ENCODE measurements around the gene ACTL7B. TPM values are rescaled to one million over a fixed set of nuclear protein-coding genes. Genes with fewer than 3 reads are reported as not detected.

ACTL7B gene
- total and polyA plus RNA-seq, 2 of the 8 experiments (the other 6 are each of a cell fraction or from before 2014, with no cell fraction given) = not detected

DNA sequence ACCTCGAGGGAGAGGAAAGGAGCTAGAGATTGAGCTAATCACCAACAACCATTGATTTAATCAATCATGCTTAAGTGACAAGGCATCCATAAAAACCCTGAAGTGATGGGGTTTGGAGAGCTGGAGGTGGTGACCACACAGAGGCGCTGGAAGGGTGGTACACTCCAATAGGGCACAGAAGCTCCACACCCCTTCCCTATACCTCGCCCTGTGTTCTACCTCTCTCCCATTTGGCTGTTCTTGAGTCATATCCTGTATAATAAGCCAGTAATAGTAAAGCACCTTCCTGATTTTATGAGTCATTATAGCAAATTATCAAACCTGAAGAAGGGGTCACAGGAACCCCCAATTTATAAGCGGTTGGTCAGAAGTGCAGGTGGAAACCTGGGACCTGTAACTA, 18.3 kb downstream of the ACTL7B start:
- no peak for FAIRE-seq
- Histone ChIP-seq H3K4me2 (ENCODE audit: insufficient read depth in 1 of 2, low read depth in 2 of 2, low read length in 2 of 2) (no peak overlapping the region), H3K4me1 (replicated peaks in 1 of 4; ENCODE audit: control insufficient read depth in 3 of 4, insufficient read depth in 4 of 4, low read length in 3 of 4) (peaks cover 0 to 2% (median 0%) of the 10 kb centered on the region in 4 experiments; a peak in 1 of 7 replicates)

More for the DNA sequence above, 18.3 kb downstream of the ACTL7B start:
- no peaks in the 10 kb centered on the region for H3K36me3 ChIP-seq (ENCODE audit: control insufficient read depth in 2 of 4, insufficient read depth in 4 of 4, low read length in 3 of 4)
- TF ChIP-seq SRF (IDR thresholded peaks at IDR 0.05; ENCODE audit: low read depth, low read length) = no peak
- no peak for TF ChIP-seq NRF1 (IDR thresholded peaks at IDR 0.05; ENCODE audit: low read depth, low read length)
- no peak for TF ChIP-seq FOSL1 (IDR thresholded peaks at IDR 0.05; ENCODE audit: insufficient read depth, low read depth, low read length)
- TF ChIP-seq SIN3A (conservative IDR thresholded peaks at IDR 0.05 in 1 of 2, IDR thresholded peaks at IDR 0.05 in 1 of 2; ENCODE audit: low read depth in 1 of 2, low read length in 2 of 2) = no peak
- TF ChIP-seq TEAD4 (IDR thresholded peaks at IDR 0.05; ENCODE audit: low read depth, low read length) = no peak
- TF ChIP-seq RBBP5 (IDR thresholded peaks at IDR 0.05; ENCODE audit: borderline replicate concordance, low read depth, low read length) = no peak
- no peak for TF ChIP-seq ASH2L (IDR thresholded peaks at IDR 0.05; ENCODE audit: low read length)
- TF ChIP-seq BACH1 (IDR thresholded peaks at IDR 0.05; ENCODE audit: low read length) = no peak
- TF ChIP-seq TCF12 (IDR thresholded peaks at IDR 0.05; ENCODE audit: low read depth, low read length) = no peak
- TF ChIP-seq CBX8 (IDR thresholded peaks at IDR 0.05; ENCODE audit: borderline replicate concordance, low read depth, low read length) = no peak
- TF ChIP-seq BRCA1 (IDR thresholded peaks at IDR 0.05; ENCODE audit: low read depth, low read length) = no peak
- no peak for TF ChIP-seq GTF2F1 (IDR thresholded peaks at IDR 0.05; ENCODE audit: borderline replicate concordance, low read depth, low read length)
- no peak for TF ChIP-seq PHF8 (conservative IDR thresholded peaks at IDR 0.05; ENCODE audit: low read depth, low read length)
- POLR2A ChIA-PET (ENCODE audit: partially characterized antibody) = no interaction called here
- H3K27me3 ChIP-seq (replicated peaks in 1 of 4; ENCODE audit: control insufficient read depth in 3 of 4, extremely low read depth in 1 of 4, insufficient read depth in 3 of 4, low read length in 3 of 4) = no peaks in the 10 kb centered on the region
- H2AK5ac ChIP-seq (ENCODE audit: low read depth, low read length) = no peak overlapping the region
- no peak overlapping the region for H3K14ac ChIP-seq (ENCODE audit: insufficient read length)
- H3K27ac ChIP-seq (ENCODE audit: low read depth, low read length) = no peak overlapping the region
- peaks cover 0 to 4% of the 10 kb centered on the region in 2 experiments; a peak in 1 of 4 replicates for H3K9me3 ChIP-seq (ENCODE audit: insufficient read depth in 2 of 2, low read depth in 1 of 2, low read length in 1 of 2)
- H3K23ac ChIP-seq (ENCODE audit: insufficient read length) = no peak overlapping the region
- no peak overlapping the region for H3K56ac ChIP-seq (replicated peaks; ENCODE audit: insufficient read length, low read depth, low read length)
- H3K9ac ChIP-seq (replicated peaks in 1 of 4; ENCODE audit: extremely low read depth in 1 of 4, low read depth in 3 of 4, low read length in 3 of 4) = no peak overlapping the region
- no peak overlapping the region for H4K91ac ChIP-seq (replicated peaks; ENCODE audit: insufficient read length, low read length)
- no peak overlapping the region for H2BK120ac ChIP-seq (replicated peaks; ENCODE audit: low read depth, low read length)
- H3K79me2 ChIP-seq (ENCODE audit: control insufficient read depth in 1 of 2, insufficient read depth in 2 of 2, low read length in 2 of 2) = no peaks in the 10 kb centered on the region
- H3K4ac ChIP-seq (replicated peaks; ENCODE audit: insufficient read length, low read depth, low read length) = no peak overlapping the region
- H2BK5ac ChIP-seq (ENCODE audit: low read depth, low read length) = no peak overlapping the region
- no peak for DNase-seq (ENCODE audit: low read depth in 1 of 2, low spot score in 2 of 2)
- no peak overlapping the region for H4K5ac ChIP-seq (ENCODE audit: insufficient read length, low read depth, low read length)
- H2BK20ac ChIP-seq (ENCODE audit: low read length) = no peak overlapping the region
- no peak overlapping the region for H2BK12ac ChIP-seq (ENCODE audit: low read depth, low read length)
- H3K23me2 ChIP-seq (ENCODE audit: low read depth, low read length) = no peaks in the 10 kb centered on the region
- WGBS, 2 experiments (ENCODE audit: extremely low coverage in 1 of 2, insufficient coverage in 1 of 2, insufficient read length in 1 of 2, insufficient replicate concordance in 2 of 2, low coverage in 1 of 2, low lambda C conversion rate in 2 of 2, missing lambda C conversion rate in 1 of 2) = 93% methylated on average over 4 of the region's 4 CpGs; no CpG with 5 or more reads in 1 of the 2 experiments
- no peaks in the 10 kb centered on the region for H4K20me1 ChIP-seq (replicated peaks in 1 of 2; ENCODE audit: control insufficient read depth in 1 of 2, insufficient read depth in 2 of 2, low read length in 2 of 2)
- H2AFZ ChIP-seq (ENCODE audit: low read length) = no peak overlapping the region
- H4K8ac ChIP-seq (ENCODE audit: extremely low read depth, insufficient read depth, low read length) = no peak overlapping the region
- H3K18ac ChIP-seq (ENCODE audit: extremely low read depth, low read length) = no peak overlapping the region
- no peak overlapping the region for H3K4me3 ChIP-seq (ENCODE audit: extremely low read depth in 1 of 4, insufficient read depth in 2 of 4, low read depth in 3 of 4, low read length in 4 of 4)
- H3K79me1 ChIP-seq (ENCODE audit: low read depth, low read length) = no peaks in the 10 kb centered on the region
- CTCF ChIA-PET (ENCODE audit: partially characterized antibody) = interaction anchor here (1.4 kb wide), 1 partner anchor 34 kb away, joined by 6 read pairs; no protein-coding TSS in a partner anchor
- H2BK15ac ChIP-seq (ENCODE audit: low read length) = no peak overlapping the region
